DMS 273 treated with DMSO at 0.1 percent for 48 hours (cell line): ENCODE data around the gene EMID1.

Experiments
- DNase-seq: peaks from one replicate; lab custom pipeline; 2025; lab: John Stamatoyannopoulos, UW

Gene EMID1

DNA sequence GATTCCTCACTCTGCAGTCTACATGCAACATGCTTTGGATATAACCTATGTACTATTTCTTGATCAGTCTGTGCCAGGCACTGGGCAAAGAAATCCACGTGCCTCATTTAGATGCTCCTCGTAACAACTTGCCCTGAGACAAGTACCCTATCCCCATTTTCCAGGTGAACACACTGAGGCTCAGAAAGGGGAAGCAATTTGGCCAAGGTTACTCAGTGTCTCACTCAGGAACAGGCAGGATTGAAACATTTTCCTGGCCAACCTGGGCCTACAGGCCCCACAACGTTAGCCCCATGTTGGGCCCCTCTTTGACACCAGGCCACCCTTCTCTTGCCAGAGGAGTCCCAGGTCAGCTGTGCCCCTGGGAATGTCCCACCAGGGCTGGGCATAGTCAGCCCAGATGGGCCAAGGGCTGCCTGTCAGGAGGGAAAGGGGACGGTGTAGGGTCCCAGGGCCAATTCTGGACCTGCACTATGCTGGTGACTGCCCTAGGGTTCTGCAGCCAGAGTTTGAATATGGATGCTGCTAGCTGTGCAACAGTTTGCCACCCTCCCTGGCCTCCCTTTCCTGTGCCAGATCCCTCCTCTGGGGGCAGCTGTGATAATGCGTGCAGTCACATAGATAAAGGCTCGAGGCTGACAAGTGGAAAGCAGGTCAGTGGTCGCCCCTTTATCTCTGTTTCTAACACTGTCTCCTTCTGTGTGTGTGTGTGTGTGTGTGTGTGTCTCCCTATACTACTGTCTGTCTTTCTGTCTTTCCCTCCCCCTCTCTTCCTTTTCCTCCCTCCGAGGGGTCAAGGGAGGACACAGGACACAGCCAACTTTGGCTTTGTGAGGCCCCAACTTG, 10.4 kb upstream of the EMID1 start:
- DNase-seq: no peak

- DNase-seq: no peak
Observed at GRCh38 chr22:29195964-29196666, 9.6 kb upstream of the EMID1 start.

GRCh38 chr22:29197096-29197495, 8.6 kb upstream of the EMID1 start:
- DNase-seq: no peak

DNA sequence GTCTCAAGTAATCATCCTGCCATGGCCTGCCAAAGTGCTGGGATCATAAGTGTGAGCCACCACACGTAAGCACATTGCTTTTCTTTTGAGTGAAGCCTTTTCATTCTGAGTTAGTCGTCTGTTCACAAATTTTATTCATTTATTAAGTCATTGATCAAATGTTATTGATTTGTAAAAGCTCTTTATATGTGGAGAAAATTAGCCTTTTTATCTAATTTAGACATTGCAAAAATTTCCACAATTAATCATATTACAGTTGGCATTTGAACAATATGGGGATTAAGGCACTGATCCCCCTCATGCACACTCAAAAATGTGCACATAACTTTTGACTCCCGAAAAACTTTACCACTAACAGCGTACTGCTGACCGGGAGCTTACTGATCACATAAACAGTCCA, 7.5 kb upstream of the EMID1 start:
- DNase-seq: no peak

GRCh38 chr22:29199702-29200400, 5.8 kb upstream of the EMID1 start:
- DNase-seq: no peak

DNA sequence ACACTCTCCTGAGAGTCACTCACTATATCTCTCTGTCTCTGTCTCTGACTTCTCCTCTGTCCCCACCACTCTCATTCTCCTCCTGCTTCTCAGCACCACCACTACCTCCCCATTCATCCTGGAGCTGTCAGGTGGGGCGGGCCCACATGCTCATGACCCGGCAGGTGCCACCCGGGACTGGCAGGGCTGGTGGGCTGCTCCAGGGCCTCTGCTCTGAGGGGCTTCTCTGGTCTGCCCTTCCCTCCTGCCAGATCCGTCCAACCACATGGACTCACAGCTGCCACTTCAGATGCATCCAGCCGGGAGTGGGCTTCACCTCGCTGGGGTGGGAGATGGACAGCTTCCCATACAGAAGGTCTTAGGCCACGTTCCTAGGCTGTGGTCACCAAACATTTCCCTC, 4.8 kb upstream of the EMID1 start:
- DNase-seq: no peak

- DNase-seq: no peak
Observed at GRCh38 chr22:29201782-29202181, 3.9 kb upstream of the EMID1 start.

DNA sequence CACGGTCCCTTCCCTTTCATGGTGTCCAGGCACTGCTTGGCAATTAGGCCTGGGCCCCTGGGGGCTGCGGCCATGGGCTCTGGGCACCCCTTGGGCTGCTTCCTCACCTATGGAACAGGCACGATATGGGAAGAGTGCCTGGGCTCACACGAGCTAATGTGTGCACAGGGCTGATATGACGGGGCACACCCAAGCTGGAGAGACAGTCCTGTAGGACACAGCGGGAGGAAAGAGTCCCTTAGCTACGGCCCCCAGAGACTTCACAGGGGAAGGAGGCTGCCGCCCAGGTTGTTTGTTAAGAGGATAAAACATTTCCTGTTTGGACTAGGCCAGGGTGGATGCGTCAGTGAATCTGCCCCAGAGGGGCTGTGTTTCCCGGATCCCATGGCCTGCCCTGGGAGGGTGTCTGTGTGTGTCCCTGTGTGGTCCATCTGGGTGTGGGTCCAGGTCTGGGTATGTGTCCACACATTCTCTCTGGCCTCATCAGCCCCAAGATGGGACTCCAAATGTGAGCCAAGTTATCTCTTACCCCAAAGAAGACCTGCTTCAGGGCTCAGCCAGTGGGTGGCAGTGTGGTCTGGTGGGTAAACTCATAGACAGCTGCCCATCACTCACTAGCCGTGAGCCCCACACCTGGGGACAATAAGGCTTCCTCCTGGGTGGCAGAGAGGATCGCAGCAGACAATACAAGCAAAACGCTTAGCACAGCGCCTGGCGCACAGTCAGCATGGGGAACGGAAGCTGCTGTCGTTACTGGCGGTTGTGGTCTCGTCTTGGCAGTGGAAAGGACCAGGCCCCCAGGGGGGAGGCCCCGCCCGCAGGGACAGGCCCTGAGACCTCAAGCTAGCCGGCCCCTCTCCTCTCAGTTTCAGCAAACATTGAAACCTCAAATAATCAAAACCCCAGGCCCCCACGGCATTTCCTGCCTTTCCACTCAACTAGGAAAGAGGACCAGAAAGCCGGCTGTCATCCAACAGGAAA, 3.2 kb upstream of the EMID1 start:
- no peak for DNase-seq

DNA sequence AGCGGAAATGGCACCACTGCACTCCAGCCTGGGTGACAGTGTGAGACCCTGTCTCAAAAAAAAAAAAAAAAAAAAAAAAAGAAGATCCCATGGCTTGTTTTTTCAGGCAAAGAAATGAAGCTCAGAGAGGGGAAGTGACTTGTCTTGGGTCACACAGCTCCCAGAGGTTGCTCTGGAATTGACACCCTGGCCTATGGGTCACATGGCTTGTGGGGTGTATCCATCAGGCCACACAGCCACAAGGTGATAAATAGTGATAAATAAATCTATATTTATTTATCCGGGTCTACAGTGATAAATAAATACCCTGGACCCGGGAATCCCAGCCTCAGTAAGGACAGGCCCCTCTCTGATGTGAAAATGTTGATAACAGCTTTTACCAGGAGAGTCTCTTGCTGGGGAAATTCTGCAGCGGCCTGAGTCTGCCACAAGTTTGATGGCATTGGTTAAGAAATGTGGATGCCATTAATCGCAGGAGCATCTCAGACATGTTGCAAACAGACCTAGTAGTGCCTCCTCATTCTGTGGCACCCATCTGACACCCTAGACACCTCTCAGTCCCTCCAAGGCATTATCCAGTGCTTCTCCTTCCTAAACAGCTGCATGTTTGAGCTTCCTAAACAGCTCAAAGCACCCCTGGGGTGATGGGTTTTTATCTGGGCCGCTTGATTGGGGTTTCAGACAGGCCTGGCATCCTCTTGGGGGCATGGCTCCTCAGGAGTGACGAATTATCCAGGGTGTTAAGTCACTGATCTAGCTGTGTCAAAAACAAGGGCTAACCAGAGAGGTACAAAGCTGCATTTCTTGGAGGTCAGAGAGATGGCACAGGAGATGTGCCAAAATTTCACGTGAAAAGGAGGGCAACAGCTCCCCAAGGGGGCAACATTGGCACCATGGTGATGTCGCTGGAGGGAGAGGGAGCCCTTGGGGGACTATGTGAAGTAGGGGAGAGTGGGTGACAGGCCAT, 1.9 kb upstream of the EMID1 start:
- no peak for DNase-seq

GRCh38 chr22:29204455-29205183, 1.1 kb upstream of the EMID1 start:
- DNase-seq: no peak

GRCh38 chr22:29205252-29205593, 473 bp upstream of the EMID1 start:
- DNase-seq: no peak

GRCh38 chr22:29206372-29207242, 911 bp downstream of the EMID1 start:
- DNase-seq: no peak

GRCh38 chr22:29207243-29207550, 1.5 kb downstream of the EMID1 start:
- no peak for DNase-seq

GRCh38 chr22:29207562-29208501, 2.1 kb downstream of the EMID1 start:
- no peak for DNase-seq

- no peak for DNase-seq
Observed at GRCh38 chr22:29208502-29208862, 2.8 kb downstream of the EMID1 start.

GRCh38 chr22:29208879-29209623, 3.4 kb downstream of the EMID1 start:
- DNase-seq: no peak

- no peak for DNase-seq
Observed at GRCh38 chr22:29209624-29209929, 3.9 kb downstream of the EMID1 start.

GRCh38 chr22:29211066-29211465, 5.4 kb downstream of the EMID1 start:
- DNase-seq: no peak
